AG09309 (cell line): ENCODE results near the gene U2AF1L4.

ENCODE experiments used
- DNase-seq: peaks from one replicate; pipeline ENCODE4 v3.0.0-alpha.2; 2010; ENCODE audit warnings: low read depth
- H3K4me3 ChIP-seq: 2 replicates; pipeline ENCODE4 v1.5.1; 2011; ENCODE audit warnings: mild to moderate bottlenecking, low read depth, low read length, moderate library complexity; ENCODE audit not compliant: control insufficient read depth
- CTCF ChIP-seq: IDR thresholded peaks from 2 replicates; pipeline ENCODE4 v1.5.1; 2011; ENCODE audit warnings: mild to moderate bottlenecking, low read depth, low read length, inconsistent platforms; ENCODE audit not compliant: insufficient read depth, control insufficient read depth; ENCODE audit errors: missing control alignments

The U2AF1L4 gene

DNA sequence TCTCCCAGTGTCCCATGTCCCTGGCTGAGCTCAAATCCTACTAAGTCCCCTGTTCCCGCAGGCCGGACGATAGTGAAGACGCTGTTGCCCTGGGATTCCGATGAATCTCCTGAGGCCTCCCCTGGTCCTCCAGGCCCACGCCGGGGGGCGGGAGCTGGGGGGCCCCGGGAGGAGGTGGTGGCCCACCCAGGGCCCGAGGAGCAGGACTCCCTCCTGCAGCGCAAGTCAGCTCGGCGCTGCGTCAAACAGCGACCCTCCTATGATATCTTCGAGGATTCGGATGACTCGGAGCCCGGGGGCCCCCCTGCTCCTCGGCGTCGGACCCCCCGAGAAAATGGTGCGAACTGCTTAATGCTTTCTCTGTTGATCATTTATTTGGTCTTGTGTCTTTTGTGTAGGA, 21.5 kb downstream of the U2AF1L4 start:
- TF ChIP-seq CTCF: no peak
- no peak for DNase-seq
- no peak overlapping the region for H3K4me3 ChIP-seq

DNA sequence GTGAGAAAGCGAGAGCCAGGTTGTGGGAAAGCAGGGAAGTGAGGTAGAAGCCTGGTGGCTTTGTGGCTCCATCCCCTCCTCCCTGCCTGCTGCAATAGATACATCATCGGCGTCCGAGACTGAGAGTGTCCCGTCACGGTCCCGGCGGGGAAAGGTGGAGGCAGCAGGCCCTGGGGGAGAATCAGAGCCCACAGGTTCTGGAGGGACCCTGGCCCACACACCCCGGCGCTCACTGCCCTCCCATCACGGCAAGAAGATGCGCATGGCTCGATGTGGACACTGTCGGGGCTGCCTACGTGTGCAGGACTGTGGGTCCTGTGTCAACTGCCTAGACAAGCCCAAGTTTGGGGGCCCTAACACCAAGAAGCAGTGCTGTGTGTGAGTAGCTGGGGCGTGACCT, 22.3 kb downstream of the U2AF1L4 start:
- DNase-seq: no peak
- no peak for TF ChIP-seq CTCF
- no peak overlapping the region for H3K4me3 ChIP-seq

DNA sequence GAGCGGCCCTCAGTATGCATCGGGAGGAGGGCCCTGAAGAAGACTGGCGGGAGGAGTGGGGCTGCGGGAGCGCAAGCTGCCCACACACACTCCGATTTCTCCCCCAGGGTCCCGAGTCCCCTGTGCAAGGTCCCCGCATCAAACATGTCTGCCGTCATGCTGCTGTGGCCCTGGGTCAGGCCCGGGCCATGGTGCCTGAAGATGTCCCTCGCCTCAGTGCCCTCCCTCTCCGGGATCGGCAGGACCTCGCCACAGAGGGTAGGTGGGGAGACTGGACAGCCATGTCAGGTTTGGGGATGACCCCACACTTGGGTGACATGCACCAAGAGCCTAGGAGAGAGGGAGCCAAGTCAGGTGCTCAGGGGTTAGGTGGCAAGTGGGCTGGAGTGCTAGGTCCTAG, 22.8 kb downstream of the U2AF1L4 start:
- TF ChIP-seq CTCF: no peak
- H3K4me3 ChIP-seq: no peak overlapping the region
- DNase-seq: no peak

- no peak for DNase-seq
- no peak for TF ChIP-seq CTCF
- H3K4me3 ChIP-seq: no peak overlapping the region
Measured at GRCh38 chr19:35721374-35721773, 23.8 kb downstream of the U2AF1L4 start.

- DNase-seq: no peak
- H3K4me3 ChIP-seq: no peak overlapping the region
- no peak for TF ChIP-seq CTCF
Measured at GRCh38 chr19:35720648-35721047, 24.6 kb downstream of the U2AF1L4 start.

- no peak for DNase-seq
- no peak overlapping the region for H3K4me3 ChIP-seq
- TF ChIP-seq CTCF: no peak
Measured at GRCh38 chr19:35720163-35720524, 25.1 kb downstream of the U2AF1L4 start.
